ENCODE results near the gene DNAL1.

The DNAL1 gene

GRCh38 chr14:73738518-73739173 is 93.9 kb downstream of the DNAL1 start:
- Histone ChIP-seq H3K4me3 (ENCODE audit: low read length) (no peak overlapping the region), H3K27me3 (ENCODE audit: control insufficient read depth, insufficient read depth, low read length) (no peaks in the 10 kb centered on the region), H3K36me3 (ENCODE audit: control insufficient read depth, insufficient read depth, low read length) (peaks cover 22% of the 10 kb centered on the region), H3K9ac (ENCODE audit: low read length) (no peak overlapping the region), H3K4me1 (ENCODE audit: control insufficient read depth, insufficient read depth, low read length) (peaks cover 38% of the 10 kb centered on the region), H3K27ac (ENCODE audit: low read depth, low read length) (no peak overlapping the region)

GRCh38 chr14:73739174-73739898 is 94.5 kb downstream of the DNAL1 start:
- H3K9ac ChIP-seq (ENCODE audit: low read length) = no peak overlapping the region
- peaks cover 22% of the 10 kb centered on the region for H3K36me3 ChIP-seq (ENCODE audit: control insufficient read depth, insufficient read depth, low read length)
- H3K27me3 ChIP-seq (ENCODE audit: control insufficient read depth, insufficient read depth, low read length) = no peaks in the 10 kb centered on the region
- H3K27ac ChIP-seq (ENCODE audit: low read depth, low read length) = peak overlapping the region; percentile 79
- no peak overlapping the region for H3K4me3 ChIP-seq (ENCODE audit: low read length)
- H3K4me1 ChIP-seq (ENCODE audit: control insufficient read depth, insufficient read depth, low read length) = peaks cover 45% of the 10 kb centered on the region

DNA sequence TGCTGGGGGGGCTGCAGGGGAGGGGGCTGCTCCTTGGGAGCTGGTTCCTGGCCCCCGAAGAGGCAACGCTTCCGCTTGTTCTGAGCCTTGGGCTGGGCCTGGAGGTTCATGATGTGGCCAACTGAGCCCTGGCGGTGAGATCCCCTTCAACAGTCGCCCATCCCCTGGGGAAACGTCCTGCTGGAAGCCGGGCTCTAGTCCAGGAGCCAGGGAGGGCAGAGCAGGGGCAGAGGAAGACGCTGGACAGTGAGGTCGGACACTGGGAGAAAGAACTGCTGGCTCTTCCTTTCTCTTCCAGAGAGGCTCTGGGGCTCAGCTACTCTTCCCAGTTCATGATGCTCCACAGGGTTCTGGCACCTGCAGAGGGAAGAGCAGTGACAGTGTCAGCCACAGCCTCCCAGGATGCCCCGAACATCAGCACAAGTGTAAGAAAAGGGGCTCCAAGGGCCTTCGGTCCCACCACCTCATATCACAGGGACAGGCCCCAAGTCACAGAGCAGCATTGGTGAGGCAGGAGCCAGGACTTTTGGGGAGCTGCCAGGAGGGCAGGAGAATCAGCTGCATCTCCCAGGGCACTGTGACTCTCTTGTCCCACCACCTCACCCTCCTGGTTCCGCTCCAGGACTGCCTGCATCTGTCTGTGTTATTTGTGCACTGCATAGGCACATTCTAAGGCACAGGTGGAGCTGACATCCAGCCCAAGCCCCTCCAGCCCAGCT is 95.3 kb downstream of the DNAL1 start:
- H3K27me3 ChIP-seq (ENCODE audit: control insufficient read depth, insufficient read depth, low read length) = no peaks in the 10 kb centered on the region
- peaks cover 52% of the 10 kb centered on the region for H3K4me1 ChIP-seq (ENCODE audit: control insufficient read depth, insufficient read depth, low read length)
- H3K4me3 ChIP-seq (ENCODE audit: low read length) = peak overlapping the region; percentile 14
- H3K27ac ChIP-seq (ENCODE audit: low read depth, low read length) = peak overlapping the region; percentile 79
- H3K9ac ChIP-seq (ENCODE audit: low read length) = peak overlapping the region; percentile 59
- H3K36me3 ChIP-seq (ENCODE audit: control insufficient read depth, insufficient read depth, low read length) = peaks cover 19% of the 10 kb centered on the region

DNA sequence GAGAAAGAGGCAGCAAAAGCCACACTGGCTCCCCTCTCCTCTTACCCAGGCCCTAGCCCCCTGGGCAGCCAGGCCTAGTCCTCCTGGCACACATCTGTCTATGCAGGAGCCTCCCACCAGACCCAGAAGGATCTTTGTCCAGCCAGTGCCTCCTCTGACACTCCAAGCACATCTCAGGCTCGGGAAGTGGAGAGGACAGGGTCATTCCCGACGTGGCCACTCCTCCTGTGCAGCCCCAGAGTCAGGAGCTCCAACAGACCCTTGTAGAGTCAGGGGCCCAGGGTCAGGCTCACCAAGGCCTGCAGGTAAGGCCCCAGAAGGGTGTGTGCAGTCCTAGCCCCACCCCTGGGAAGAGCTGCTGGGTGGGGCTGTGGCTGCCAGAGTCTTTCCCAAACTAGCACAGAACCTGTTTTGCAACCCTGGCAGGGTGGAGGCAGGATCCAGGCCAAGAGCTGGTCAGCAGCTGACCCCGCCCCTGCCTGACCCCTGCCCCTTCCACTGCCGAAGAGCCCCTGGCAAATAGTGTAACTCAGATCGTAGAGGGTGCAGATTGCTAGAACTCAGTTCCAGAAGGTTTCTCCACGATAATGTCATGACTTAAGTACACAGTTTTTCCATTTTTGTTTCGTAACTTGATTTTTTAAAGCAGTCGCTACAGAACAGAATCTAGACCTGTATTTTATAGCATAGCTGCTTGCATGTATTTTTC is 96.0 kb downstream of the DNAL1 start:
- H3K27ac ChIP-seq (ENCODE audit: low read depth, low read length) = peak overlapping the region; percentile 79
- H3K4me3 ChIP-seq (ENCODE audit: low read length) = peak overlapping the region; percentile 63

DNA sequence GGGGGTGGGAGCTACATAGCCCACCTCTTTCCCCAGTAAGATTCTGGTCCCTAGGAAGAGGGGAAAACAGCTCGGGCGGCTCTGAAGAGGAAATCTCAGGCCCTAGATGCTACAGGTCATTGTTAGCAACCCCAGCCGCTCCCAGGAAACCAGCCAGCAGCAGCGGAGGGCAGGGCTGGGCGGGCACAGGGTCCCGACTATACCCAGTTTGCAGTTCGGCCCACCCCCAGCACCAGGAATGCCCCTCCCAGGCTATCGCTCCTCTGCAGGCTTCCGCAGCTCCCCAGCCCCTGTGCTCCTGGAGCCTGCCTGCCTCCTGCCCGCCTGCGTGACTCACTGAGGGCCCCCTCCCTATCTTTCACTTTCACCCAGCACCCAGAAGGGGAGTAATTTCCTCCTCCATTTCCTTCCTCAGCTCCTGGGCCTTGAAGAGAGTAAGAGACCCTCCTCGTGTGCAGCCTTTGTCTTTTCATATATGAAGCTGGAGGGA is 96.6 kb downstream of the DNAL1 start:
- no peaks in the 10 kb centered on the region for H3K27me3 ChIP-seq (ENCODE audit: control insufficient read depth, insufficient read depth, low read length)
- H3K36me3 ChIP-seq (ENCODE audit: control insufficient read depth, insufficient read depth, low read length) = peaks cover 18% of the 10 kb centered on the region
- H3K9ac ChIP-seq (ENCODE audit: low read length) = peak overlapping the region; percentile 19
- H3K4me1 ChIP-seq (ENCODE audit: control insufficient read depth, insufficient read depth, low read length) = peaks cover 66% of the 10 kb centered on the region
- H3K27ac ChIP-seq (ENCODE audit: low read depth, low read length) = peak overlapping the region; percentile 79
- peak overlapping the region; percentile 63 for H3K4me3 ChIP-seq (ENCODE audit: low read length)

More for the DNA sequence above, 96.0 kb downstream of the DNAL1 start:
- Histone ChIP-seq H3K9ac (ENCODE audit: low read length) (peak overlapping the region; percentile 59), H3K27me3 (ENCODE audit: control insufficient read depth, insufficient read depth, low read length) (no peaks in the 10 kb centered on the region), H3K4me1 (ENCODE audit: control insufficient read depth, insufficient read depth, low read length) (peaks cover 59% of the 10 kb centered on the region), H3K36me3 (ENCODE audit: control insufficient read depth, insufficient read depth, low read length) (peaks cover 19% of the 10 kb centered on the region)

DNA sequence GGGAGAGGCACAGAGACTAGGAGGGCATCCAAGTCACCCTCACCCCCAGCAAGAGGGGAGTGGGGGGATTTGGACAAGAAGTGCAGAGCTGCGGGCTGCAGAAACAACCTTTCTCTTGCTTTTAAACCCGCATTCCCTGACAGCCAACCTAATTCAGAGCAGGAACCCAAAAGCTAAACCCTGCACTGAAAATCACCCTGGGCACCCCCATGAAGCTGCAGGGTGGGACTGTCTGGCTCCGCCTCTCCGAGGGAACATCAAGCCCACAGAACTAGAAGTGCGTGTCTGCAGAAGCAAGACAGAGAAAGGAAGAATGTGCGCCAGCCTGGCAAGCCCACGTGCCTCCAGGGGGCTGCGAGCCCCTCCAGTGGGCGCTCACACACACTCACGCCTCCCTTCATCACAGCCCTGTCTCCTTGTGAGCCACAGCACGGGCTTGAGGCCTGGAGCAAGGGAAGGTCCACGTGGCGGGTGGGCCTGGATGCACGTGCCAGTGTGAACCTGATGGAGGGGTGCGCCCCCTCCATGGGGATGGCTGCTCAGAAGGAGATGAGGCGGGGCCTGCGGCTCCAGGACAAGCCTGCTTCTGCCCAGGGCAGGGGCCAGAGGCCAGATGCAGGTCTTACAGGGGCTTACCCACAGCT is 97.2 kb downstream of the DNAL1 start:
- H3K4me3 ChIP-seq (ENCODE audit: low read length) = peak overlapping the region; percentile 63
- H3K4me1 ChIP-seq (ENCODE audit: control insufficient read depth, insufficient read depth, low read length) = peaks cover 72% of the 10 kb centered on the region
- H3K27me3 ChIP-seq (ENCODE audit: control insufficient read depth, insufficient read depth, low read length) = no peaks in the 10 kb centered on the region
- H3K36me3 ChIP-seq (ENCODE audit: control insufficient read depth, insufficient read depth, low read length) = peaks cover 13% of the 10 kb centered on the region
- peak overlapping the region; percentile 19 for H3K9ac ChIP-seq (ENCODE audit: low read length)
- H3K27ac ChIP-seq (ENCODE audit: low read depth, low read length) = peak overlapping the region; percentile 79

DNA sequence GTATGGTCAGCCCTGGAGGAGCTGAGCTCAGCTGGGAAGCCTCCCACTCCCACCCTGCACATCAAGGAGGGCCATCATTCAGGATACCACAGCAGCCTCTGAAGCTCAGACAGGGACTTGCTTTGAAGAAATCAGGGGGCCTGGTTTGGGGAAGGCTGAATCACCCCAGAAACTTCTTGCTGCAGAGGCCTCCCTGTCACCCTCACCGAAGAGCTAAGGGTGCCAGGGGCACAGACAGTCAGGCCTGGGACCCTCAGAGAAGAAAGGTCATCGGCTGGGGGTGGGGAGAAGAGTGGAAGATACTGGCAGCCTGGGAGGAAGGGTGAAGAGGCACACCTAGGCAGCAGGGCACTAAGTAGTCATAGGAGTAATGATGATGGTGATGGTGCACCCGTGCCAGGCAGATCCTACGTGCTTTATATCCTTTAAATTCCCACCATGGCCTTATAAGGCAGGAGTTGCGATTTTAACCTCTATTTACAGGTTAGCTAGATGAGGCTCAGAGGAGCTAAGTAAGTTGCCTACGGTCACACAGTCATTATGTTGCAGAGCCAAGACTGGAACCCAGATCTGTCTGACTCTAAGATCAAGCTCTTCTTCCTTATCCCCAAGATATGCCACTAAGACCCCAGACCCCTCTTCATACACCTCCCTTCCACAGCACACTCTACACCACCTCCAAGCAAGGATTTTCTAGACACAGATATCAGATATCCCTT is 97.9 kb downstream of the DNAL1 start:
- Histone ChIP-seq H3K27me3 (ENCODE audit: control insufficient read depth, insufficient read depth, low read length) (no peaks in the 10 kb centered on the region), H3K9ac (ENCODE audit: low read length) (peak overlapping the region; percentile 8), H3K36me3 (ENCODE audit: control insufficient read depth, insufficient read depth, low read length) (peaks cover 12% of the 10 kb centered on the region), H3K27ac (ENCODE audit: low read depth, low read length) (peak overlapping the region; percentile 79), H3K4me3 (ENCODE audit: low read length) (peak overlapping the region; percentile 63), H3K4me1 (ENCODE audit: control insufficient read depth, insufficient read depth, low read length) (peaks cover 76% of the 10 kb centered on the region)

- H3K4me1 ChIP-seq (ENCODE audit: control insufficient read depth, insufficient read depth, low read length) = peaks cover 78% of the 10 kb centered on the region
Observed at GRCh38 chr14:73743431-73743931, 98.7 kb downstream of the DNAL1 start.

DNA sequence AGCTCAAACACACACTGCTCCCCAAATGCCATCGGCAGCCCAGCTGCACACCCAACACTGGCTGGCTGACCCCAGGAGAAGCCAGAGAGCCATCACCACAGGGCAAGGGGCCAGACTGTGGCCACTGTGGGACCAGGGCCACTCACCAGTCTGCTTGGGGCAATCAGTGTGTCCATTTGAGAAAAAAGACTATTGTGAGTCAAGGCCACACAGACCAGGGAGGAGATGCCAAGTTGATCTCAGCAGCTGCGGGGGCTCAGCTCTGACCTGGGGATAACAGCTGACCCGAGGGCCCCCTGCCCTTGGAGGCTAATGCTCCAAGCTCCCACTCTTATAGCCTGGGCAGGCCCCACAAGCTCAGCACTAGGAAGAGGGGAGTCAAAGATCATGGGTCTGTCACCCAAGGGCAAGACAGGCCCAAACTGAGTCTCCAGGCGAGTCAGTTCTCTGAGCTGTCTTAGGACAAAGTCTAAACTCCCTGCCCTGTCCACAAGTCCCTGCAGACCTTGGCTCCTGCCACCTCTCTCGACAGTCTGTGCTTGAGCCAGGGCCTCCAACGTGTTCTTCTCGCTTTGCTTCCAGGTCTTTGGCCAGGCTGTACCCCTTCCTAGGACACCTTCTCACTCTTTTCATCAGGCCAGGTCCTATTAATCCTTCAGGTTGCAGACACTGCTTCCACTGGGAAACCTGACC is 99.5 kb downstream of the DNAL1 start:
- Histone ChIP-seq H3K4me3 (ENCODE audit: low read length) (peak overlapping the region; percentile 25), H3K4me1 (ENCODE audit: control insufficient read depth, insufficient read depth, low read length) (peaks cover 80% of the 10 kb centered on the region), H3K27ac (ENCODE audit: low read depth, low read length) (peak overlapping the region; percentile 79), H3K27me3 (ENCODE audit: control insufficient read depth, insufficient read depth, low read length) (no peaks in the 10 kb centered on the region), H3K36me3 (ENCODE audit: control insufficient read depth, insufficient read depth, low read length) (peaks cover 6% of the 10 kb centered on the region), H3K9ac (ENCODE audit: low read length) (no peak overlapping the region)

More at GRCh38 chr14:73743431-73743931, 98.7 kb downstream of the DNAL1 start:
- Histone ChIP-seq H3K36me3 (ENCODE audit: control insufficient read depth, insufficient read depth, low read length) (peaks cover 10% of the 10 kb centered on the region), H3K9ac (ENCODE audit: low read length) (no peak overlapping the region), H3K4me3 (ENCODE audit: low read length) (peak overlapping the region; percentile 9), H3K27me3 (ENCODE audit: control insufficient read depth, insufficient read depth, low read length) (no peaks in the 10 kb centered on the region), H3K27ac (ENCODE audit: low read depth, low read length) (peak overlapping the region; percentile 79)

DNA sequence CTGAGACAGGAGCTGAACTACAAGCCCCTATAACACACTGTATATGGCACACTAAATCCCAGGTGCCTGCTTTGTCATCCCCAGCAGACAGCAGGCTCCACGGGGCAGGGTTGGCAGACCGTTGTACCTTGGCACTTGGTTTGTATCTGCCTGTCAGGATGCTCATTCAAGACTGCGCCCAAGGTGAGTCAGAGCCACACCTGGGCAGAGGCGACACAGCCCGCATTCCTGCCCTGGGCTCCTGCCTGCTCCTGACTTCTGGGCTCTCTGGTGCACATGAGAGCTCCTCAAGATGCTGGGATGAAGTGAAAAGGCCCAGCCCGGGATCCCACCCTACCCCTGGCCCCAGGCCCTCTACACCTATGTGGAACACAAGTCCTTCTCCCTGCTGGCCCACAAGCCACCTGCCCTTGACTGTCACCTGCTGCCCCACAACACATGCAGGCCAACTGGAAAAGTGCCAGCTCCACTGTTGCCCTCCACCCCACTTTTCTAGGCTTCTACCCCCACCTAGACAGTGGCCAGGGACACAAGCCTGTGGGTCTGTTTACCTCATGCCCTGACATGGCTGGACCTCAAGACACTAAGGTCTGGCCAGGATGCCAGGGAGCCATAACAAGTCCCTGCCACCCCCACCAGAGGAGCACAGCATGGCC is 100.2 kb downstream of the DNAL1 start:
- H3K4me3 ChIP-seq (ENCODE audit: low read length) = peak overlapping the region; percentile 25

More for the DNA sequence above, 100.2 kb downstream of the DNAL1 start:
- Histone ChIP-seq H3K36me3 (ENCODE audit: control insufficient read depth, insufficient read depth, low read length) (no peaks in the 10 kb centered on the region), H3K9ac (ENCODE audit: low read length) (no peak overlapping the region), H3K27me3 (ENCODE audit: control insufficient read depth, insufficient read depth, low read length) (no peaks in the 10 kb centered on the region), H3K27ac (ENCODE audit: low read depth, low read length) (peak overlapping the region; percentile 79), H3K4me1 (ENCODE audit: control insufficient read depth, insufficient read depth, low read length) (peaks cover 80% of the 10 kb centered on the region)
